SK-MEL-5 (cell line): ENCODE data around the gene DEFB125. TPM values are rescaled to one million over a fixed set of nuclear protein-coding genes. Genes with fewer than 3 reads are reported as not detected.
"Not testable (repeated sequence)": the region's sequence is repeated elsewhere in the genome, so short reads cannot be mapped to it uniquely, and the experiment has no call there.

Experiments used
- DNase-seq: peaks from one replicate; pipeline ENCODE4 v3.0.0-alpha.2; 2016; ENCODE audit warnings: low read depth, low spot score
- in situ Hi-C: cut with HindIII; loops from 2 replicates; pipeline ENCODE4 v1.10.0; 2016; ENCODE audit warnings: low sequenced_read_pairs, high pct_unique_total_duplicates, low pct_unique_long_range_greater_than_20kb
- polyA plus RNA-seq, 2 experiments: library from polyadenylated mRNA; depleted of rRNA; stranded (reverse); fragments of >200 nt; gene quantifications; 2 replicates each; pipeline ENCODE4 v1.2.3, GENCODE V29; 2015
- total RNA-seq: library from RNA; depleted of rRNA; stranded (reverse); fragments of >200 nt; shearing (Covaris generic); gene quantifications from 2 replicates; pipeline ENCODE4 v1.2.3, GENCODE V29; 2014; rRNA removed

DEFB125 gene, protein sequence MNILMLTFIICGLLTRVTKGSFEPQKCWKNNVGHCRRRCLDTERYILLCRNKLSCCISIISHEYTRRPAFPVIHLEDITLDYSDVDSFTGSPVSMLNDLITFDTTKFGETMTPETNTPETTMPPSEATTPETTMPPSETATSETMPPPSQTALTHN
- not detected in 2 replicates for total RNA-seq
- not detected in 2 replicates for polyA plus RNA-seq (2015; cell fraction: cytosol; rRNA removed)
- polyA plus RNA-seq (2015; cell fraction: nucleus; rRNA removed): not detected in 2 replicates

GRCh38 chr20:87401-87800 lies at the start of gene DEFB125:
Gene DEFB125, plus strand, starts transcription at chr20:87672. Its CDS starts 38 bp downstream, at chr20:87710.
- in situ Hi-C loops: no loop called here
- no peak for DNase-seq

GRCh38 chr20:60035-60918 lies 27.2 kb upstream of the DEFB125 start:
- DNase-seq: peak; percentile 8

DNA sequence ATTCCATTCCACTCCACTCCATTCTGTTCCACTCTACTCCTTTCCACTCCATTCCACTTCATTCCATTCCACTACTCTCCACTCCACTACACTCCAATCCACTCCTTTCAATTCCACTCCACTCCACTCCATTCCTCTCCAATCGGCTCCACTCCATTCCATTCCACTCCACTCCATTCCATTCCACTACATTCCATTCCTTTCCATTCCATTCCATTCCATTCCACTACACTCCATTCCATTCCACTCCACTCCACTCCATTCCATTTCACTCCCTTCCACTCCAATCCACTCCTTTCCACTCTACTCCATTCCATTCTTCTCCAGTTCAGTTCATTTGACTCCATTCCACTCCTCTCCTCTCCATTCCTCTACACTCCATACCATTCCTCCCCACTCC lies 26.2 kb upstream of the DEFB125 start:
- in situ Hi-C loops: no loop called here
- DNase-seq: no peak

More at GRCh38 chr20:60035-60918, 27.2 kb upstream of the DEFB125 start:
- in situ Hi-C loops: no loop called here

DNA sequence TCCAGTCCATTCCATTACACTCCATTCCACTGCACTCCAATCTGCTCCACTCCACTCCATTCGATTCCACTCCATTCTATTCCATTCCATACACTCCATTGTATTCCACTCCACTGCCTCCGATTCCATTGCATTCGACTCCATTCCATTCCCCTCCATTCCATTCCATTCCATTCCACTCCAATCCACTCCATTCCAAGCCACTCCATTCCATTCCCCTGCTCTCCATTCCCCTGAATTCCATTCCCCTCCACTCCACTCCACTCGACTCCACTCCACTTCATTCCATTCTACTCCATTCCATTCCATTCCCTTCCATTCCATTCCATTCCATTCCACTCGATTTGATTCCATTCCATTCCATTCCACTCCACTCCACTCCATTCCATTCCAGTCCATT lies 25.7 kb upstream of the DEFB125 start:
- in situ Hi-C loops: no loop called here
- no peak for DNase-seq

GRCh38 chr20:62487-62886 lies 25.0 kb upstream of the DEFB125 start:
- no peak for DNase-seq
- in situ Hi-C loops: no loop called here

DNA sequence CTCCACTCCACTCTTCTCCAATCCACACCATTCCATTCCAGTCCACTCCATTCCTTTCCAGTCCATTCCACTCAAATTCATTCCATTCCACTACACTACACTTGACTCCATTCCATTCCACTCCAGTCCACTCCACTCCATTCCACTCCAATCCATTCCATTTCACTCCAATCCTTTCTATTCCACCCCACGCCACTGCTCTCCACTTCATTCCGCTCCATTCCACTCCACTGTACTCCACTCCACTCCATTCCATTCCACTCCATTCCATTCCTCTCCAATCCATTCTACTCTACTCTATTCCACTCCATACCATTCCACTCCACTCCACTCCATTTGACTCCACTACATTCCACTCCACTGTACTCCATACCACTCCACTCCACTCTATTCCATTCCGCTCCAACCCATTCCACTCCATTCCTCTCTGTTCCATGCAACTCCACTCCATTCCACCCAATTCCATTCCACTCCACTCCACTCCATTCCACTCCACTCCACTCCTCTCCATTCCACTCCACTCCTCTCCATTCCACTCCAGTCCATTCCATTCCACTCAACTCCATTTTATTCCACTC lies 23.4 kb upstream of the DEFB125 start:
- in situ Hi-C loops: no loop called here
- no peak for DNase-seq

- in situ Hi-C loops: no loop called here
- DNase-seq: no peak
Observed at GRCh38 chr20:64766-65322, 22.6 kb upstream of the DEFB125 start.

- in situ Hi-C loops: no loop called here
- no peak for DNase-seq
Observed at GRCh38 chr20:77231-77630, 10.2 kb upstream of the DEFB125 start.

DNA sequence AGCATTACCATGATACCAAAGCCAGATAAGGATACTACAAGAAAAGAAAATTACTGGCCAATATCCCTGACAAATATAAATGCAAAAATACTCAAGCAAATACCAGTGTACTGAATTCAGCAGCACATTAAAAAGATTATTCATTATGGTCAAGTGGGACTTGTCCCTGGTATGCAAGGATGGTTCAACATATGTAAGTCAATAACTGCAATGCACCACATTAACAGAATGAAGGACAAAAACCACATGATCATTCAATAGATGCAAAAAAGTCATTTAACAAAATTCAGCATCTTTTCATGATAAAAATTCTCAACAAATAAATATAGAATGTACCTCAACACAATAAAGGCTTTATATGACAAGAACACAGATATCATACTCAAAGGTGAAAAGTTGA lies 9.1 kb upstream of the DEFB125 start:
- no peak for DNase-seq
- in situ Hi-C loops: no loop called here

DNA sequence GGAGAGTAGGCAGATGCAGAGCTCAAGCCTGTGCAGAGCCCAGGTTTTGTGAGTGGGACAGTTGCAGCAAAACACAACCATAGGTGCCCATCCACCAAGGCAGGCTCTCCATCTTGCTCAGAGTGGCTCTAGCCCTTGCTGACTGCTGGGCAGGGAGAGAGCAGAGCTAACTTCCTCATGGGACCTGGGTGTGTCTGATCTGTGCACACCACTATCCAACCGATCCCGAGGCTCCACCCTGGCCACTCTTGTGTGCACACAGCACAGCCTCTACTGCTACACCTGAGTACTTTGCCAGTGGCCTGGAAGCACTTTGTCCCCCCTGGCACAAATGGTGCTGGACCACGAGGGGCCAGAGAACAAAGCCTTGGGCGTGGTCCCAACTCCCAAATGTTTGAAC lies 7.9 kb upstream of the DEFB125 start:
- DNase-seq: no peak
- in situ Hi-C loops: no loop called here

GRCh38 chr20:90651-91050 lies 3.2 kb downstream of the DEFB125 start:
- no peak for DNase-seq
- in situ Hi-C loops: no loop called here

GRCh38 chr20:93641-94040 lies 6.2 kb downstream of the DEFB125 start:
- DNase-seq: no peak

DNA sequence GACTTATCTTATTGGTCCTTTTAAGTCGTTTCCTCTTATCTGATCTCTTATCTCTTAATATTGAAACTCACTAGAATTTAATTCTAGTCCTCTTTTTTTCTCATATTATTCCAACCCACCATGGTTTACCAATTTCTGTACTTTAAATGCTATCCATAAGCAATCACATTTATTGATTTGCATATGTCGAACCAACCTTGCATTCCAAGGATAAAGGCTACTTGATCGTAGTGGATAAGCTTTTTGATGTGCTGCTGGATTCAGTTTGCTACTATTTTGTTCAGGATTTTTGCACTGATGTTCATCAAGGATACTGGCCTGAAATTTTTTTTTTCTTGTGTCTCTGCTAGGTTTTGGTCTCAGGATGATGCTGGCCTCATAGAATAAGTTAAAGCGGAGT lies 7.7 kb downstream of the DEFB125 start:
- DNase-seq: no peak
- in situ Hi-C loops: no loop called here

More at GRCh38 chr20:93641-94040, 6.2 kb downstream of the DEFB125 start:
- in situ Hi-C loops: no loop called here

GRCh38 chr20:97691-98090 lies 10.2 kb downstream of the DEFB125 start:
- in situ Hi-C loops, DNase-seq: not testable (repeated sequence)

DNA sequence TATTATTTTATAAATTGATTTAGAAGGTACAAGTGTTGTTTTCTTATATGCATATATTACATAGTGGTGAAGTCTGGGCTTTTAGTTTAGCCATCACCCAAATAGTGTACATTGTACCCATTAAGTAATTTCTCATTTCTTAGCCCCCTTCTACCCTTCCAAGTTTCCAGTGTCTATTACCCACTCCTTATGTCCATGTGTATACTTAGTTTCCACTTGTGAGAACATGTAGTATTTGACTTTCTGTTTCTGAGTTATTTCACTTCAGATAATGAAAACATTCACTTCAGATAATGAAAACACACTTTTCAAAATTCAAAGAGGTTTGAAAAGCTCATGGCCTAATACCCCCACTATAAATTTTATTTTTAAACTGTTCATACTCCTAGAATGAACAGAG lies 14.5 kb downstream of the DEFB125 start:
- in situ Hi-C loops: no loop called here
- DNase-seq: no peak

- in situ Hi-C loops: no loop called here
- no peak for DNase-seq
Observed at GRCh38 chr20:103456-103855, 16.0 kb downstream of the DEFB125 start.

DNA sequence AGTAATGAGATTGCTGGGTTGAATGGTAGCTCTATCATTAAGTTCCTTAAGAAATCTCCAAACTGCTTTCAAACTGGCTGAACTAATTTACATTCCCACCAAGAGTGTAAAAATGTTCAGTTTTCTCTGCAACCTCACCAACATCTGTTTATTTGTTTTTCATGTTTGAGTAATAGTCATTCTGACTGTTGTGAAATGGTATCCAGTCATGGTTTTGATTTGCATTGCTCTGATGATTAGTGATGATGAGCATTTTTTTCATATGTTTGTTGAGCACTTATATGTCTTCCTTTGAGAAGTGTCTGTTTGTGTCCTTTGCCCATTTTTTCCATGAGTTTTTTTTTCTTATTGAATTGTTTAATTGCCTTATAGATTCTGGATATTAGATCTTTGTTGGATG lies 24.9 kb downstream of the DEFB125 start:
- no peak for DNase-seq
- in situ Hi-C loops: no loop called here

DNA sequence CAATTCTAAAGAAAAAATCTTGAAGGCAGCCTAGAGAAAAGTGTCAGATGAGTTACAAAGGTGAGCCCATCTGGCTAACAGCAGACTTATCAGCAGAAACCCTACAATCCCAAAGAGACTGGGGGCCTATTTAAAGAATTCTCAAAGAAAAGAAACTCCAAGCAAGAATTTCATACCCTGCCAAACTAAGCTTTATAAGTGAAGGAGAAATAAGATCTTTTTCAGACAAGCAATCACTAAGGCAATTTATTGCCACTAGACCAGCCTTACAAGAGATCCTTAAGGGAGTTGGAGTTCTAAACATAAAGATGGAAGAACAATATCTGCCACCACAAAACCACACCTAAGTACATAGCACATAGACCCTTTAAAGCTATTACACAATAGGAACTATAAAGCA lies 30.0 kb downstream of the DEFB125 start:
- no peak for DNase-seq
- in situ Hi-C loops: no loop called here
